ENCODE results near the gene ZNF688.

DNA sequence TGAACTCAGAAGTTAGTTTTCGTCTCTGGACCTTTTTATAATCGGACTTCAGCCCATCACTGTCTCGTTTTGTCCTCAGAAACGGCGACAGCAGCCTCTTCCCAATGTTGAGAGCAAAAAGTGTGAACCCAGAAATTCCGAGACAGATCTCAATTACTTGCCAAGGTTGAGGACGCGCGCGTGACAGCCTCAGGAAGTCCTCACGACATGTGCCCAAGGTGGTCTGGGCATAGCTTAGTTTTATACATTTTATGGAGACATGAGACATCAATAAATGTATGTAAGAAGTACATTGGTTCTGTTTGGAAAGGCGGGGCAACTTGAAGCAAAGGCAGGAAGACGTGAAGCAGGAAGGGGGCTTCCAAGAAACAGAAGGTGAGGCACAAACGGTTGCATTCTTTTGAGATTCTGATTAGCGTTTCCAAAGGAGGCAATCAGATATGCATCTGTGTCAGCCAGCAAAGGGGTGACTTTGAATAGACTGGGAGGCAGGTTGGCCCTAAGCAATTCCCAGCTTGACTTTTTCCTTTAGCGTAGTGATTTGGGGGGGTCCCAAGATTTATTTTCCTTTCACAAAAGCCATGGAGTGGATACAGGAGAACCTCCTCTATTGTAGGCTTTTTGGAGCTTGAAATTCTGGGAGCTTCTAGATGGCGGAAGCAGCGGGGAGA lies 36.3 kb downstream of the ZNF688 start:
- TF ChIP-seq, protein P1, sequence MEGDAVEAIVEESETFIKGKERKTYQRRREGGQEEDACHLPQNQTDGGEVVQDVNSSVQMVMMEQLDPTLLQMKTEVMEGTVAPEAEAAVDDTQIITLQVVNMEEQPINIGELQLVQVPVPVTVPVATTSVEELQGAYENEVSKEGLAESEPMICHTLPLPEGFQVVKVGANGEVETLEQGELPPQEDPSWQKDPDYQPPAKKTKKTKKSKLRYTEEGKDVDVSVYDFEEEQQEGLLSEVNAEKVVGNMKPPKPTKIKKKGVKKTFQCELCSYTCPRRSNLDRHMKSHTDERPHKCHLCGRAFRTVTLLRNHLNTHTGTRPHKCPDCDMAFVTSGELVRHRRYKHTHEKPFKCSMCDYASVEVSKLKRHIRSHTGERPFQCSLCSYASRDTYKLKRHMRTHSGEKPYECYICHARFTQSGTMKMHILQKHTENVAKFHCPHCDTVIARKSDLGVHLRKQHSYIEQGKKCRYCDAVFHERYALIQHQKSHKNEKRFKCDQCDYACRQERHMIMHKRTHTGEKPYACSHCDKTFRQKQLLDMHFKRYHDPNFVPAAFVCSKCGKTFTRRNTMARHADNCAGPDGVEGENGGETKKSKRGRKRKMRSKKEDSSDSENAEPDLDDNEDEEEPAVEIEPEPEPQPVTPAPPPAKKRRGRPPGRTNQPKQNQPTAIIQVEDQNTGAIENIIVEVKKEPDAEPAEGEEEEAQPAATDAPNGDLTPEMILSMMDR (IDR thresholded peaks at IDR 0.05) = no peak
- TF ChIP-seq POLR2A (IDR thresholded peaks at IDR 0.05) = no peak

Measured in right lobe of liver (tissue), 4 donors.